Right cardiac atrium (tissue), 5 donors: ENCODE results near the gene MEX3B. TPM values are rescaled to one million over a fixed set of nuclear protein-coding genes. Genes with fewer than 3 reads are reported as not detected.
A peak's percentile ranks its signal among the peaks of the same experiment; 100 is the strongest.

Experiments
- ATAC-seq, 2 donors: fragments of 200-7000 bp; cut with Tn5 transposase; one replicate each; pipeline versions ENCODE4 v1.8.0 to v1.9.1; 2020; ENCODE audit warnings: moderate library complexity in 2 of 2, mild to moderate bottlenecking in 1 of 2
- DNase-seq, 3 donors: peaks; one replicate each; pipeline ENCODE4 v3.0.0-alpha.2; 2020
- H3K27ac ChIP-seq: one replicate; pipeline ENCODE4 v1.5.1; 2013; ENCODE audit warnings: mild to moderate bottlenecking, low read length, control low read depth, moderate library complexity
- H3K27me3 ChIP-seq: one replicate; pipeline ENCODE4 v1.6.1; 2013; ENCODE audit not compliant: control insufficient read depth, insufficient read depth
- H3K4me1 ChIP-seq: one replicate; pipeline ENCODE4 v1.6.1; 2013; ENCODE audit warnings: low read length; ENCODE audit not compliant: control insufficient read depth, insufficient read depth
- H3K4me3 ChIP-seq: one replicate; pipeline ENCODE4 v1.5.1; 2013; ENCODE audit warnings: low read length, control low read depth
- H3K9me3 ChIP-seq: one replicate; pipeline ENCODE4 v1.6.1; 2013; ENCODE audit warnings: low read length; ENCODE audit not compliant: control insufficient read depth
- WGBS: extraction: QIAGEN DNeasy Blood & Tissue Kit; methylation state at CpG from one replicate; pipeline ENCODE4 v1.1.7; 2013; 5-methylcytosine and 5-hydroxymethylcytosine counted together
- intact Hi-C, 4 donors: fragments of 100-400 bp; cut with DNase I; formaldehyde crosslinking; loops; one replicate each; pipeline versions ENCODE4 v1.11.0 to v1.14.0; 2022 to 2023
- polyA plus RNA-seq: library from polyadenylated mRNA; stranded (reverse); fragments of 200-250 nt; gene quantifications from one replicate; pipeline ENCODE4 v1.2.3, GENCODE V29; 2013
- total RNA-seq, 4 donors: library from RNA; stranded (reverse); fragmentation: NEBNext Ultra II Directional; extraction: Animal tissue kit (Norgen Biotek cat#: 25700); gene quantifications; one replicate each; pipeline ENCODE4 v1.2.1, GENCODE V29; 2021
- donor health status: healthy with polysubstance abuse.
- donor health status: DM: no; HTN: yes; CAD: no.
- donor health status: DM: no; HTN: no; CAD: no.
- donor health status: DM: no; HTN: yes; CAD: no; lungs with severe emphysema.
- donor health status: DM: yes; HTN: yes; CAD: no.

The MEX3B gene
- total and polyA plus RNA-seq, 5 donors: 1.3 to 3.0 (median 2.5) TPM

GRCh38 chr15:82047453-82048400 lies 1.9 kb upstream of the MEX3B start:
- DNase-seq: no peak
- peak overlapping the region; percentile 13 for H3K27ac ChIP-seq
- WGBS: 12% methylated on average over 56 of the region's 56 CpGs

GRCh38 chr15:82046666-82047452 lies 1.0 kb upstream of the MEX3B start:
- under 1% methylated on average over 111 of the region's 111 CpGs for WGBS
- intact Hi-C loops: loop anchor here in 1 of 4 donors (5.0 kb wide), 1 partner anchor 565 kb away; no protein-coding TSS in a partner anchor

More at GRCh38 chr15:82047453-82048400, 1.9 kb upstream of the MEX3B start:
- Histone ChIP-seq H3K27me3 (no peaks in the 10 kb centered on the region), H3K4me1 (no peaks in the 10 kb centered on the region), H3K9me3 (no peaks in the 10 kb centered on the region), H3K4me3 (peak overlapping the region; percentile 79)
- peak in 1 of 2 donors; percentile 4 for ATAC-seq
- intact Hi-C loops: loop anchor here in 1 of 4 donors (5.0 kb wide), 1 partner anchor 565 kb away; no protein-coding TSS in a partner anchor

GRCh38 chr15:82045179-82045891 lies 483 bp downstream of the MEX3B start:
- H3K4me3 ChIP-seq: peak overlapping the region; percentile 79
- H3K4me1 ChIP-seq: no peaks in the 10 kb centered on the region
- H3K27ac ChIP-seq: peak overlapping the region; percentile 80
- WGBS: under 1% methylated on average over 71 of the region's 71 CpGs
- DNase-seq (peak; percentile 44 to 79 (median 78)), ATAC-seq (peak; percentile 2 to 13)
- H3K27me3 ChIP-seq: no peaks in the 10 kb centered on the region
- intact Hi-C loops: loop anchor here in 1 of 4 donors (5.0 kb wide), 1 partner anchor 563 kb away; no protein-coding TSS in a partner anchor
- H3K9me3 ChIP-seq: no peaks in the 10 kb centered on the region

More at GRCh38 chr15:82046666-82047452, 1.0 kb upstream of the MEX3B start:
- ATAC-seq (peak; percentile 84 to 91), DNase-seq (peak; percentile 91 to 97 (median 97))
- Histone ChIP-seq H3K27me3 (no peaks in the 10 kb centered on the region), H3K27ac (peak overlapping the region; percentile 96), H3K4me3 (peak overlapping the region; percentile 79), H3K9me3 (no peaks in the 10 kb centered on the region), H3K4me1 (no peaks in the 10 kb centered on the region)

GRCh38 chr15:82044373-82045178 lies 1.2 kb downstream of the MEX3B start:
- no peaks in the 10 kb centered on the region for H3K9me3 ChIP-seq
- no peaks in the 10 kb centered on the region for H3K4me1 ChIP-seq
- peak overlapping the region; percentile 79 for H3K4me3 ChIP-seq
- ATAC-seq (no peak), DNase-seq (peak; percentile 44 to 79 (median 75))
- no peaks in the 10 kb centered on the region for H3K27me3 ChIP-seq
- WGBS: under 1% methylated on average over 54 of the region's 54 CpGs
- H3K27ac ChIP-seq: no peak overlapping the region
- intact Hi-C loops: loop anchor here in 1 of 4 donors (5.0 kb wide), 1 partner anchor 562 kb away; no protein-coding TSS in a partner anchor

GRCh38 chr15:82043796-82044372 lies 1.9 kb downstream of the MEX3B start:
- Histone ChIP-seq H3K9me3 (no peaks in the 10 kb centered on the region), H3K4me3 (peak overlapping the region; percentile 79), H3K27me3 (no peaks in the 10 kb centered on the region), H3K4me1 (no peaks in the 10 kb centered on the region), H3K27ac (no peak overlapping the region)
- intact Hi-C loops: no loop called here
- DNase-seq (peak; percentile 24 to 60 (median 46)), ATAC-seq (no peak)
- 35% methylated on average over 51 of the region's 51 CpGs for WGBS

- intact Hi-C loops: no loop called here
- Histone ChIP-seq H3K4me1 (no peaks in the 10 kb centered on the region), H3K27me3 (no peaks in the 10 kb centered on the region), H3K4me3 (no peak overlapping the region), H3K27ac (no peak overlapping the region), H3K9me3 (no peaks in the 10 kb centered on the region)
- DNase-seq (peak; percentile 21 to 54 (median 44)), ATAC-seq (no peak)
- 76% methylated on average over 47 of the region's 47 CpGs for WGBS
Observed at GRCh38 chr15:82043130-82043673, 2.6 kb downstream of the MEX3B start.

- intact Hi-C loops: no loop called here
- DNase-seq (no peak), ATAC-seq (no peak)
- Histone ChIP-seq H3K27me3 (no peaks in the 10 kb centered on the region), H3K4me1 (no peaks in the 10 kb centered on the region), H3K27ac (no peak overlapping the region), H3K9me3 (no peaks in the 10 kb centered on the region), H3K4me3 (no peak overlapping the region)
- 34% methylated on average over 4 of the region's 4 CpGs for WGBS
Observed at GRCh38 chr15:82040862-82041261, 5.0 kb downstream of the MEX3B start.

- Histone ChIP-seq H3K4me1 (no peaks in the 10 kb centered on the region), H3K27ac (no peak overlapping the region), H3K4me3 (no peak overlapping the region), H3K9me3 (no peaks in the 10 kb centered on the region), H3K27me3 (no peaks in the 10 kb centered on the region)
- intact Hi-C loops: no loop called here
- WGBS: 28% methylated on average over 2 of the region's 2 CpGs
- DNase-seq (no peak), ATAC-seq (no peak)
Observed at GRCh38 chr15:82040390-82040789, 5.4 kb downstream of the MEX3B start.

- DNase-seq: no peak
- WGBS: 95% methylated on average over 7 of the region's 7 CpGs
- Histone ChIP-seq H3K27ac (no peak overlapping the region), H3K4me3 (no peak overlapping the region), H3K4me1 (no peaks in the 10 kb centered on the region), H3K9me3 (no peaks in the 10 kb centered on the region), H3K27me3 (no peaks in the 10 kb centered on the region)
- intact Hi-C loops: no loop called here
- ATAC-seq: no peak
Observed at GRCh38 chr15:82039871-82040270, 5.9 kb downstream of the MEX3B start.
